NCI-H2107 treated with DMSO at 0.1 percent for 48 hours (cell line): ENCODE results near the gene ST8SIA1.
"Not testable (repeated sequence)": the region's sequence is repeated elsewhere in the genome, so short reads cannot be mapped to it uniquely, and the experiment has no call there.

Experiments used
- DNase-seq: peaks from one replicate; lab custom pipeline; 2025; ENCODE audit not compliant: unreplicated experiment; lab: John Stamatoyannopoulos, UW

ST8SIA1 gene

GRCh38 chr12:22334410-22335100 lies at the start of gene ST8SIA1:
Gene ST8SIA1, minus strand, starts transcription at chr12:22334707. Its CDS starts 475 bp downstream, at chr12:22334232.
- no peak for DNase-seq

- no peak for DNase-seq
These were observed 45.5 kb upstream of the ST8SIA1 start for GRCh38 chr12:22380031-22380430.

GRCh38 chr12:22377731-22378496 lies 43.4 kb upstream of the ST8SIA1 start:
- DNase-seq, result no peak

GRCh38 chr12:22376596-22377150 lies 42.2 kb upstream of the ST8SIA1 start:
- not testable (repeated sequence) for DNase-seq

- no peak for DNase-seq
These were observed 40.0 kb upstream of the ST8SIA1 start for GRCh38 chr12:22374508-22374907.

GRCh38 chr12:22372277-22372837 lies 37.9 kb upstream of the ST8SIA1 start:
- no peak for DNase-seq

- DNase-seq, result no peak
These were observed 31.7 kb upstream of the ST8SIA1 start for GRCh38 chr12:22366181-22366580.

GRCh38 chr12:22361785-22362184 lies 27.3 kb upstream of the ST8SIA1 start:
- no peak for DNase-seq

- DNase-seq, result no peak
These were observed 26.3 kb upstream of the ST8SIA1 start for GRCh38 chr12:22360774-22361173.

GRCh38 chr12:22357531-22357930 lies 23.0 kb upstream of the ST8SIA1 start:
- no peak for DNase-seq

- no peak for DNase-seq
These were observed 21.7 kb upstream of the ST8SIA1 start for GRCh38 chr12:22356231-22356630.

GRCh38 chr12:22355011-22355580 lies 20.6 kb upstream of the ST8SIA1 start:
- no peak for DNase-seq

GRCh38 chr12:22353615-22354325 lies 19.3 kb upstream of the ST8SIA1 start:
- no peak for DNase-seq

GRCh38 chr12:22350886-22351285 lies 16.4 kb upstream of the ST8SIA1 start:
- no peak for DNase-seq

GRCh38 chr12:22348208-22348607 lies 13.7 kb upstream of the ST8SIA1 start:
- no peak for DNase-seq

GRCh38 chr12:22340143-22340542 lies 5.6 kb upstream of the ST8SIA1 start:
- no peak for DNase-seq

GRCh38 chr12:22339691-22340090 lies 5.2 kb upstream of the ST8SIA1 start:
- no peak for DNase-seq

- no peak for DNase-seq
These were observed 1.3 kb upstream of the ST8SIA1 start for GRCh38 chr12:22335794-22336166.

GRCh38 chr12:22333713-22334409 lies 646 bp downstream of the ST8SIA1 start:
- DNase-seq, result no peak

GRCh38 chr12:22333186-22333712 lies 1.3 kb downstream of the ST8SIA1 start:
- no peak for DNase-seq
